HepG2 (cell line): ENCODE measurements around the gene CARHSP1. TPM values are rescaled to one million over a fixed set of nuclear protein-coding genes. Genes with fewer than 3 reads are reported as not detected.
A peak's percentile ranks its signal among the peaks of the same experiment; 100 is the strongest.

Experiments used
- ATAC-seq: fragments of 200-7000 bp; cut with Tn5 transposase; 3 replicates; pipeline ENCODE4 v1.9.1; 2020; ENCODE audit warnings: mild to moderate bottlenecking, moderate library complexity
- BruUV-seq: library from RNA; stranded (reverse); fragments of 400-500 nt; replicated peaks from 2 replicates; lab custom pipeline; 2021; lab: Mats Ljungman, UMichigan
- CTCF ChIA-PET: fragments of 300-600 bp; formaldehyde crosslinking; extraction: SDS; loops from one replicate; lab custom pipeline; 2021; ENCODE audit warnings: low total read pairs, inconsistent platforms, low intra/inter-chr PET ratio; lab: Yijun Ruan, JAX
- POLR2A ChIA-PET: fragments of 350-600 bp; sonication (Branson Sonifier 250); formaldehyde crosslinking; loops from one replicate; lab custom pipeline; 2020; ENCODE audit warnings: antibody characterized with exemption, inconsistent platforms; lab: Yijun Ruan, JAX
- DNase-seq: peaks from one replicate; pipeline ENCODE4 v3.0.0-alpha.2; 2015; ENCODE audit warnings: low spot score
- FAIRE-seq: peaks from 3 replicates; lab custom pipeline; 2011; peaks lifted over from hg19 to GRCh38; lab: Jason Lieb, UNC
- H2AFZ ChIP-seq: one replicate; pipeline ENCODE4 v1.6.1; 2011; ENCODE audit warnings: low read length, inconsistent platforms
- H3K27ac ChIP-seq: fragments of 300-600 bp; 3 replicates; pipeline ENCODE4 v1.8.0; 2011; ENCODE audit warnings: mixed run types, mild to moderate bottlenecking, mixed read lengths, low read length, inconsistent platforms; ENCODE audit not compliant: insufficient read depth; ENCODE audit errors: extremely low read length
- H3K27me3 ChIP-seq, 2 experiments: fragments of 200-600 bp in 1 of 2; 2 replicates in 1 of 2; 3 replicates in 1 of 2; pipeline versions ENCODE4 v1.6.0 to v1.8.0; 2011; ENCODE audit warnings: low read length in 2 of 2, mild to moderate bottlenecking in 2 of 2, moderate library complexity in 2 of 2, inconsistent platforms in 1 of 2; ENCODE audit not compliant: insufficient read depth in 2 of 2, control insufficient read depth in 1 of 2
- H3K36me3 ChIP-seq, 2 experiments: fragments of 200-600 bp in 1 of 2; replicated peaks in 1 of 2; 2 replicates in 1 of 2; 3 replicates in 1 of 2; pipeline versions ENCODE4 v1.5.1 to v1.8.0; 2011; ENCODE audit warnings: low read length in 2 of 2, inconsistent platforms in 1 of 2; ENCODE audit not compliant: insufficient read depth in 2 of 2, control insufficient read depth in 1 of 2
- H3K4me1 ChIP-seq: 2 replicates; pipeline ENCODE4 v1.5.1; 2012; ENCODE audit warnings: low read length, inconsistent platforms; ENCODE audit not compliant: insufficient read depth
- H3K4me2 ChIP-seq: 2 replicates; pipeline ENCODE4 v1.6.0; 2011; ENCODE audit warnings: low read depth, low read length, inconsistent platforms
- H3K4me3 ChIP-seq, 3 experiments: fragments of 200-600 bp in 1 of 3; sonication (generic), shearing (Covaris generic) in 1 of 3; replicated peaks in 1 of 3; 2 replicates each; pipeline ENCODE4 v1.5.1; 2011 to 2016; ENCODE audit warnings: low read length in 3 of 3, inconsistent platforms in 2 of 3, low read depth in 2 of 3, mild to moderate bottlenecking in 2 of 3, control low read depth in 1 of 3, mixed read lengths in 1 of 3; ENCODE audit not compliant: insufficient read depth in 1 of 3
- H3K79me2 ChIP-seq: one replicate; pipeline ENCODE4 v1.6.1; 2011; ENCODE audit warnings: low read length, inconsistent platforms; ENCODE audit not compliant: insufficient read depth
- H3K9ac ChIP-seq: 2 replicates; pipeline ENCODE4 v1.6.0; 2011; ENCODE audit warnings: mild to moderate bottlenecking, low read depth, low read length, inconsistent platforms; ENCODE audit not compliant: insufficient read depth
- H3K9me3 ChIP-seq: 2 replicates; pipeline ENCODE4 v1.5.1; 2012; ENCODE audit warnings: mild to moderate bottlenecking, low read length
- H4K20me1 ChIP-seq: 2 replicates; pipeline ENCODE4 v1.6.0; 2011; ENCODE audit warnings: inconsistent platforms, mild to moderate bottlenecking, low read length, moderate library complexity; ENCODE audit not compliant: insufficient read depth
- DMTF1 ChIP-seq: sonication (generic); formaldehyde crosslinking; IDR thresholded peaks from 2 replicates; pipeline ENCODE4 v1.4.0; 2020; ENCODE audit warnings: mild to moderate bottlenecking, missing genetic modification reagents
- FOXO1 ChIP-seq: sonication (generic); formaldehyde crosslinking; IDR thresholded peaks from 2 replicates; pipeline ENCODE4 v1.4.0; 2020; ENCODE audit warnings: missing genetic modification reagents
- IRF1 ChIP-seq: sonication (generic); formaldehyde crosslinking; IDR thresholded peaks from 2 replicates; pipeline ENCODE4 v1.4.0; 2020; ENCODE audit warnings: low read depth, mild to moderate bottlenecking, missing genetic modification reagents
- IRF9 ChIP-seq: sonication (generic); formaldehyde crosslinking; IDR thresholded peaks from 2 replicates; pipeline ENCODE4 v1.8.0; 2022; ENCODE audit warnings: missing genetic modification reagents, mild to moderate bottlenecking, borderline replicate concordance
- STAG1 ChIP-seq: sonication (generic); formaldehyde crosslinking; IDR thresholded peaks from 2 replicates; pipeline ENCODE4 v1.4.0; 2020; ENCODE audit warnings: missing genetic modification reagents
- TFE3 ChIP-seq: IDR thresholded peaks from 2 replicates; pipeline ENCODE4 v1.6.1; 2016
- TRIM24 ChIP-seq: sonication (generic); formaldehyde crosslinking; IDR thresholded peaks from 2 replicates; pipeline ENCODE4 v1.8.0; 2022; ENCODE audit warnings: mild to moderate bottlenecking, missing genetic modification reagents
- ZFP36L1 ChIP-seq: sonication (generic); formaldehyde crosslinking; IDR thresholded peaks from 2 replicates; pipeline ENCODE4 v1.8.0; 2022; ENCODE audit warnings: mild to moderate bottlenecking, missing genetic modification reagents, moderate library complexity
- ZKSCAN1 ChIP-seq: fragments of 150-350 bp; IDR thresholded peaks from 2 replicates; pipeline ENCODE4 v1.6.1; 2014; ENCODE audit warnings: low read length
- ZNF430 ChIP-seq: sonication (generic); formaldehyde crosslinking; IDR thresholded peaks from 2 replicates; pipeline ENCODE4 v1.9.0; 2021; ENCODE audit warnings: mild to moderate bottlenecking, missing genetic modification reagents
- ZNF557 ChIP-seq: sonication (generic); formaldehyde crosslinking; IDR thresholded peaks from 2 replicates; pipeline ENCODE4 v1.4.0; 2020; ENCODE audit warnings: missing genetic modification reagents
- ZNF768 ChIP-seq: sonication (generic); formaldehyde crosslinking; IDR thresholded peaks from 2 replicates; pipeline ENCODE4 v1.4.0; 2020; ENCODE audit warnings: missing genetic modification reagents
- WGBS: methylation state at CpG from one replicate; pipeline ENCODE4 v1.1.6; 2017; ENCODE audit warnings: low lambda C conversion rate; 5-methylcytosine and 5-hydroxymethylcytosine counted together
- in situ Hi-C: cut with HindIII; loops from 2 replicates; pipeline ENCODE4 v1.10.0; 2017; ENCODE audit warnings: low pct_unique_long_range_greater_than_20kb; ENCODE audit not compliant: extremely low pct_ligation_motif_present
- intact Hi-C: fragments of 100-400 bp; cut with micrococcal nuclease; formaldehyde crosslinking; loops from one replicate; pipeline ENCODE4 v1.10.0; 2022; ENCODE audit not compliant: unreplicated experiment
- polyA plus RNA-seq, 8 experiments: library from polyadenylated mRNA; depleted of rRNA in 3 of 8; stranded (reverse) in 7 of 8; unstranded in 1 of 8; fragments of >200 nt; fragmentation: Illumina TruSeq in 4 of 8; extraction: Trizol in 4 of 8; gene quantifications; 2 replicates each; pipeline versions ENCODE4 v1.2.1 to v1.2.3, GENCODE V29; 2011 to 2016; ENCODE audit warnings: low read depth in 4 of 8, missing spikeins in 1 of 8, mixed read lengths in 1 of 8; ENCODE audit not compliant: insufficient read depth in 1 of 8
- total RNA-seq, 5 experiments: library from RNA; depleted of rRNA; stranded (reverse); fragments of >200 nt; fragmentation: Illumina TruSeq; extraction: Trizol; gene quantifications; 2 replicates each; pipeline ENCODE4 v1.2.3, GENCODE V29; 2016; ENCODE audit warnings: low read depth in 1 of 5

CARHSP1 gene
- total and polyA plus RNA-seq, 2 of the 13 experiments (the other 11 are each of a cell fraction or from before 2014, with no cell fraction given) = 173 to 345 TPM

- TF ChIP-seq ZNF430 (peak; percentile 52; the same call in 1 of the 2 replicates), ZNF557 (0 out of 2 replicates have a peak, but pooled peaks have one; percentile 27)
- TF ChIP-seq, all 625 proteins: peak for 58
Observed at GRCh38 chr16:8862309-8863130, 6.3 kb downstream of the CARHSP1 start (continued).

- peak overlapping the region in 1 of 3 experiments; percentile 12; a peak in 1 of 6 replicates for H3K4me3 ChIP-seq
- peak overlapping the region; percentile 27; the same call in 1 of the 2 replicates for H3K9ac ChIP-seq
- no peak for ATAC-seq
- H2AFZ ChIP-seq = no peak overlapping the region
- peak overlapping the region; percentile 95 for H3K27ac ChIP-seq
- peaks cover 81% of the 10 kb centered on the region for H3K79me2 ChIP-seq
- in situ Hi-C loops = no loop called here
- H3K4me1 ChIP-seq = peaks cover 77% of the 10 kb centered on the region
- WGBS = 69% methylated on average over 14 of the region's 14 CpGs
- H3K9me3 ChIP-seq = no peaks in the 10 kb centered on the region
- ChIA-PET CTCF (no interaction called here), POLR2A (interaction anchor here (1.0 to 3.5 kb wide), 5 partner anchors 9 to 147 kb away, joined by 5 to 46 read pairs (median 11); partner anchors contain the start of gene CARHSP1)
- H3K36me3 ChIP-seq = peaks cover 17 to 21% of the 10 kb centered on the region in 2 experiments
- TSS peak; percentile 22 for BruUV-seq
- FAIRE-seq = no peak
- DNase-seq = peak; percentile 74
- peak overlapping the region; percentile 91 for H3K4me2 ChIP-seq
- peaks cover 50% of the 10 kb centered on the region; the same call in 1 of the 2 replicates for H4K20me1 ChIP-seq
- H3K27me3 ChIP-seq = no peaks in the 10 kb centered on the region
- intact Hi-C loops = loop anchor here (2.0 to 5.0 kb wide), 2 partner anchors 65 to 184 kb away; partner anchors contain the start of genes PMM2 and TMEM186
- TF ChIP-seq STAG1 (CRISPR knock-in tag) (peak; percentile 20; the same call in 1 of the 2 replicates), TFE3 (0 out of 2 replicates have a peak, but pooled peaks have one; percentile 11), IRF9 (CRISPR knock-in tag) (no peak), IRF1 (CRISPR knock-in tag) (no peak), ZFP36L1 (no peak), ZKSCAN1 (no peak), ZNF768 (CRISPR knock-in tag) (peak; percentile 66), TRIM24 (CRISPR knock-in tag) (no peak), FOXO1 (CRISPR knock-in tag) (0 out of 2 replicates have a peak, but pooled peaks have one; percentile 3), DMTF1 (CRISPR knock-in tag) (no peak)
Observed at GRCh38 chr16:8861563-8862308, 7.1 kb downstream of the CARHSP1 start.
